NCI-H187 treated with DMSO at 0.1 percent for 48 hours (cell line): Measurements from ENCODE around the gene OCA2.
"Not testable (repeated sequence)": the region's sequence is repeated elsewhere in the genome, so short reads cannot be mapped to it uniquely, and the experiment has no call there.

Source experiments
- DNase-seq: peaks from one replicate; lab custom pipeline; 2025; lab: John Stamatoyannopoulos, UW

Gene OCA2

DNA sequence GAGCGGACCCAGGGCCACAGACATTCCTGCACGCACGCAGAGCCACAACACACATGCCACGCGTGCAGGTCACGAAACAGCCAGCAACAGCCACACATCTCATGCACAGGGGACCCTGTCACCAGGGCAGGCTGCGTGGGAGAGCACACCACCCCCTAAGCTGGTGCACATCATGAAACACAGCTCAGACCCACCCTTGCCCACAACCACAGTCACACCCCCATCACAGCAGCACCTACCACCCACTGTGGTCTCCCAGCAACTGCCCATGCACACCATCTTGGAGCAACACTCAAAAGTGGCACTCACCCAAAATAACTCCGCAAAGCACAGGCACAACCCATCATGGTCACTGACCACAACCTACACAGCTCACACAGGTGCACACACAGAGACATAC lies 75.7 kb downstream of the OCA2 start:
- DNase-seq = no peak

DNA sequence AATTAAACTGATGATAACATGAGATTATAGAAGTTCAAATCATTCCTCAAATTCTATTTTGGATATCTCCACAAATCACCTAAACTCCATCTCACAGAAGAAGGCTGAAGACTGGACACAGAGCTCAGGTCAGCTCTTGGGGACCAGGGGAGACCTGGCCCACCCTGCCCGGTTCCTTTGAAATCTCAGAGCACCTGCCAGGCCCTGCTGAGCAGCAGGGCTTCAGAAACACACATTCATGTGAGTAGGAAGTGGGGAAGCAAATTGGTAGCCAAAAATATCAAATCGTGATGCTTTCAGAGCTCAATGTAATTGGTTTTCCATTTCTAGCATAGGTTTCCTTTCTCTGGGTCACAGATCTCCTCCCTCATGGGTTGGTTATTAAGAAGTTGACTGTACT lies 76.2 kb downstream of the OCA2 start:
- no peak for DNase-seq

DNA sequence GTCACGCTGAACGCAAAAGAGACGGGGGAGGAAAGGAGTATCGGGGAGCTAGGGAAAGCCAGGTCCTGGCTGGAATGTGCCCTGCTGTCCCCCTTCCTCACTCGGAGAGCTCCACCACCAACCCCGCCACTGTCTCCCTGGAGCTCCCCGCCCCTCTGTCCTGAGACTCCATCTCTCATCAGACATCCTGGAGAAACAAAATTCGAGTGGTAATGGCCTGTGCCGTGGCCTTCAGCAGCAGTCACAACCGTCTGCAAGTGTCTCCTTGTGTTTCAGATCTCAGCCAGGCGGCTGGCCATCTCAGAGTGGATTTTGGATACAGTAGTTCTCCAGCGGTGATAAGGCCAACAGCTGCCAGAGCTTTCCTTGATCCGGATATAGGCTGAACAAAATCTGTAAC lies 76.9 kb downstream of the OCA2 start:
- no peak for DNase-seq

DNA sequence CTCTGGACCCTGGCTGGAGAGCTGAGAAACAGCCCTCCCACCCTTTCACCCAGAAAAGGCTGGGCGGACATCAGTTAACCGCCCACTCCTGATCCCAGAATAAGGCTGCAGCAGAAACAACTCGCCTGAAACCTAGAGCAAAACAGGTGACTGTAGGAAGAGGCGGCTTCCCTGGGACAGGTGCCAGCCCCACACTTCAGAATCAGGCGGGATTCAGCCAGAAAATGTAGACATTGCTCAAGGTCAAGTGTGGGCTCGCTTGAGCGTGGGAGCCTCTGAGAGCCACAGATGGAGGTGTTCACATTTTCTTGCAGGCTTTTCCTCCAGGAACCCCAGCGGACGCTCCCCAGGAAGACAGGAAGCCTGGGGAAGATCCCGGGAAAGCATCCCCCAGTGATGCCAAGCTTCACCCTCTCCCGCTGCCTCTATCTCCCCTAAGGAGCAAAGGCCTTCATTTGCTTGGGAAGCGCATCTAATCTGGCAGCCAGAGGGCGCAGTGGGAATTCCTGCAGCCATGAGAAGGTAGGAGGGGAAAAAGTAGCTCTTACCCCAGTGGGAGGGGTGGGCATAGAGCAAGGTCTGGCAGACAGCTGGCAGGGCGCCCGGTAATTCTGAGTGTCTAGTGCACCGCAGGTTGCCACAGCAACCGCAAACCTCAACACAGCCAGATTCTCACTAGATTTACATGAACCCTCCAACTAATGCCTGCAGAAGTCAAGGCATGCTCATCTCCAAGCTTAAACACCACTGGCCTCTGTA lies 77.7 kb downstream of the OCA2 start:
- DNase-seq = peak; percentile 67

DNA sequence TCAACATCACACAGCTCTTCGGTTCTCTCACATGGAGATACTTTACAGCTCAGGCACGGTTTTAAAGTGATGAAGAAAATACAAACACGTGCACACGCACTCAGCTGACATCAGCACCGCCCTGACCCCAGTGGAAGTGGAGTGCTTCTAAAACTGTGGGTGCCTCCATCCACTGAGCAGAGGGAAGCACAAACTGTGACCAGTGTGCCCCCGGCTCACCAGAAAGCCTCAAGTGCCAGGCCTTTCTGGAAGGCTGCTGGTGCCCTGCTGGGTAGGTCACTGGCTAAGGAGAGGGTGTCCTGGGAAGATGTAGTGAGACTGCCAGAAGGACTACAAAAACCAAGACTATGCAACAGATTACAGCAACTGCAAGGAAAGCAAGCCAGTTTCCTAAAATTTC lies 78.5 kb downstream of the OCA2 start:
- no peak for DNase-seq

DNA sequence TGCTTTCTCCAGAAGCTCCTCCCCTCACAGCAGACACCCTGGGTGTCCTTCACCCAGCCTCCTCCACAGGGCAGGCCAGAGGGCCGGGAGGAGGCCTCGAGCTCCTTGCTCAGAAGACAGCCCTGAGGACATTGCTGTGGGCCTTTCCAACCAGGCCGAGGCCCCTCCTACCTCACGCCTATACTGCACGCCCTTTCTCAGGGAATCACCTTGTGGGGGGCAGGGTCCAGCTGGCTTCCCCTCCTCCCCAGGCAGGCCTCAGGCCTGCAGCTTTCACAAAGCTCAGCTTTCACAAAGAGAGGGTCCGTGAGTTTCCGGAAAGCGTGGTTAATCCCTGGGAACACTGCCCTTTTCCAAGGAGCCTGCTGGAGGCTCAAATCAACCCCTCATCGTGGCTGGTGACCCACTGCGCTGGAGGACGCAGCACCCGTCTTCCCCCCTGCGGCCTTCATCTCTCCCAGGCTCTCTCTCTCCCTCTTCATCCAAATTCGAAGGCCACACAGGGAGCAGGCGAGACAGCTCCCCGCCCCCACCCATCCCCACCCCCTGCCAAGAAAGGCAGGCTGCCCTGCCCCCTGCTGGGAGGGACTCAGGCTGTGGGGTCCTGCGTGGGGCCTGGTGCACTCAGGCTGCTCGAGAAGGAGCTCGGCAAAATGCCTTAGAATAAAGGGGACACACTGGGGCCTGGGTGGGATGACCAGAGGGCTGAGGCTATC lies 79.4 kb downstream of the OCA2 start:
- no peak for DNase-seq

DNA sequence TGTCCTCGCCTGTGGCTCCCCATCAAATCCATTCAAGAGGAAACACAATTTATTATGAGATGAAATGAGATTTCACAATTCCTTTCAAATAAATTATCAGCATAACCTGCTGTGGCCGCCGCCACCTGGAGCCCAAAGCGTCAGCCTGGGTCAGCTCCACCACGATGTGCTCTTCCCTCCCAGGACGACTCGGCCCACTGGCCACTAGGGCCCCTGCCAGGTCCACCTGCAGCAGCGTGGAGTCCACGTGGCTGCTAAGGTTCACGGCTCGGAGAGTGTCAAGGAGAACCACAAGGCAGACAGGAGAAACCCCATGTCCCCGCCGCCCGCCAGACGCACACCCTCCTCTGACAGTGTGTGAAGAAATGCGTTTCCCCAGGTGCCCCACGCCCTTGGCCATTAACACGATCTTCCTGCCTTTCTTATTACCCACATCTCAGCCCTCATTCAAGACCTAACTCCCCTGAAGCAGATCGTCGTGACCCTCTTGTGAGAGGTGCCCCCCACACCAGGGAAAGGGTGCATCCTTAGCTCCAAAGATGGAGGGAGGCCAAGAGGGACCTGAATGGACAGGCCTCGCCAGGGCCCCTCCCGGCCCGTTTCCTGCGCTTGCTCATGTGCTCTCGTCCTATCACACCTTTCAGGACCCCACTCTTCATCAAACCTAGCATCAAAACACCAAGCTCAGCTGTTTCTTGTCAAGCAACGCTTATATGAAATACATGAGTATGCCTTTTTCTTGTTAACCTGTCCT lies 80.6 kb downstream of the OCA2 start:
- DNase-seq = no peak

DNA sequence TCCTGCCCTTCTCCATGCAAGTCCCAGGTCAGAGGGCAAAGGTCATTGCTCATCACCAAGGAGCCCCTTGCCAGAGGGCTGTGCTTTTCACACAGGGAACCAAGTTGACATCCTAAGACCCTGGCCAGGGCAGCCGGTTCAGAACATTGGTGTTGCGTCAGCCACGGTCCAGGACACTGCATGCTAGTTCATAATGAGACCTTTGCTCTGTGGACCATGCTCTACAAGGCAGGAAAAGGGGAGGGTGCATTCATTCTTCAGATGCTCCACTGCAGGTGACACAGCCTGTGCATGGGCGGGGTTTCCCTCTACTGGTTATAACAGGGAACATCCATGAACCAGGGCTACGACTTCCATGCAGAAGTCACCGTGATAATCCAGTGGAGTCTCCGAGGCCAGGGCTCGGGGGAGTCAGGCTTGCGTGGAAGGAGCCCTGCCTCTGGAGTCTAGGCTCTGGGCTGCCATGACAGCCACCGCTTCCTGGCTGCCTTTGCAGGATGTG lies 81.6 kb downstream of the OCA2 start:
- DNase-seq = no peak

DNA sequence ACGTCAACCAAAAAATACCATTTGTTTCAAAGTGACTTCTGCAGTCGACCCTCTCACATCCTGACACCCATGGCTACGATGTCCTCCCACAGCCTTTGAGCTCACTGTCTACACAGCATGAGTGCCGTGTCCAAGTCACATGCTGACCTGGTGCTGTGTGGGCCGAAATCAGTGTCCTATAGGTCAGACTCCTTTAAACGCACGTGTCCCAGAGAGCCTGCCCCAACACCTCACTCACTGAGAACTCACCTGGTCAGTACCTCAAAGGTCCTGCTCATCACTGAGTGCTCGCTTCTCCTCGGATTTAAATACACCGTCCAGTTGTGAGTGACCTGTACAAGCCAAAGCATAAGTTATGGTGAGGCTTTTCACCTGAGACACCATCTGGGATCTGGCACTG lies 83.3 kb downstream of the OCA2 start:
- DNase-seq = no peak

DNA sequence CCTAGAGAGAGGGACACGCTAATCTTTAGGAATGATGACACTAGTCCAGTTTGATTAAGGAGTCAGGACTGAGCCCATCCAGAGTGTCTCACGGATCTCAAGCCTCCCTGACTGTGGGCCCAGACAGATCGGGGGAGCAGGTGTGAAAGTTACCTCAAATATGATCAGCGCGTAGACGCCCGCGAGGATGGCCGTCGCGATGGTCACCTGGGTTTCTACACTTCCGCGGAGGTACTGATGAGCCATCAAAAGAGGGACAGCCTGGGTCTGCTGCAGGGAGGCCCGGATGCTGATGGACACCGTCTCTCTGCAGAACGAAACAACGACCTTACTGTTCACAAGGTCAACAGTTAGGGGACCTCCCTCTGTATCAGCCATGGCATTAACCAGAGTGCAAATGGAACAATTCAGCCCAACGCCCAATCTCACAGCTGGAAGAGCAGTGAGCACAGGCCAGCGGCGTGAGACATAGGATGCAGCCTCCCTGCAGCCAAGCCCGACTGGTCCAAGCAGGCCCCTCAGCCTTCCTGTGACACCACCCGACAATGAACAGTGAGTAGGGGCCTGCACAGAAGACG lies 84.4 kb downstream of the OCA2 start:
- DNase-seq = no peak

DNA sequence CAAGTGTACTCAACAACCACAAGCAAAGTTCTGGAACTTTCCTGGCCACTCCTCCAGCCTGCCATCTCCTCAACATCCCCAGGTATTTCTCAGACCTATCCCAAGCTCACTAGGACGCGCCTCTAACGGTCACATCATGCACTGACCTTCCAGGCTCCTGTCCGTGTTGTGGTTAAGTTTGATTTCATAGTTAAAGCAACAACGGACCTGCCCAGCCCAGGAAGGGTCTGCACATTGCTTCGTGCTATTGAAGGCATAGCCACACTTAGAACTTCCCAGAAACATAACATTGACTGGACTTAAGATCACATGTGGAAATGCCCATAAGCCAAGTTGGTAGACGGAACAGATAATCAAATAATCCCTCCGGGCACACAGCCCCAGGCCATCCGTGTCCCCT lies 85.1 kb downstream of the OCA2 start:
- no peak for DNase-seq

DNA sequence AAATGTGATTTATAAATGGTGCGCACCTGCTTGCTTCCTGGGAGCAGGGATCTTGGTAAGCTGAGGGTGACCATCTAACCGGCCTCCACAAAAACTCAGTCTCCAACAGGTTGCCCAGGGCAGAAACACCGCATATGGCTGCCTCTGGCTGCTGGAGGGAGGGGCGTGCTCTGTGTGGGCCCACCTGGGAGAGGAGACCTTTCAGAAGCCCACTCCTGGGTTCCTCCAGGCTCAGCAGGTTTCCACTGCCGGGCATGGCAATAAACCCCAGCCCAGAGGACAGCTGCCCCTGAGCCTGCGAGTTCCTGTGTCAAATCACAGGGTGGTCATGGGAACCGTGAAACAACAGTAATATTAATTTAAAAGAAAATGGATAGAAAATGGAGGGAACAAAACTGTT lies 85.6 kb downstream of the OCA2 start:
- DNase-seq = no peak

DNA sequence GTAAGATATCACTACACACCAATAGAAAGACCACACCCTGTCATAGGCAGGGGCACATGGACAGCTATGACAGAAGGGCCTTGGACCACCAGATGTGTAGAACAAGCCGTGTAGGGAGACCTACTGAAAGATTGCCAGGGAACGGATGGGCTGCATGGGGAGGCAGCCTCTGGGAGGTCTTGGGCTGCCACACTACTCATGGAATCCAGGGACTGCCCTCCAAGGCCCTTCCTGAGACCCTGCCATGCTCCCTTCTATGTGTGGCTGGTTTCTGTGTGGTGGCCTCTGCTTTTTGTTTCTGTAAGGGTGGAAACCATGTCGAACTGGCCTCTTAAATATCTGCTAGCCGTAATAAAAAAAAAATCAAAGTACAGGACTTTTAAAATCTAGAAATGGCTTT lies 86.9 kb downstream of the OCA2 start:
- DNase-seq = no peak

DNA sequence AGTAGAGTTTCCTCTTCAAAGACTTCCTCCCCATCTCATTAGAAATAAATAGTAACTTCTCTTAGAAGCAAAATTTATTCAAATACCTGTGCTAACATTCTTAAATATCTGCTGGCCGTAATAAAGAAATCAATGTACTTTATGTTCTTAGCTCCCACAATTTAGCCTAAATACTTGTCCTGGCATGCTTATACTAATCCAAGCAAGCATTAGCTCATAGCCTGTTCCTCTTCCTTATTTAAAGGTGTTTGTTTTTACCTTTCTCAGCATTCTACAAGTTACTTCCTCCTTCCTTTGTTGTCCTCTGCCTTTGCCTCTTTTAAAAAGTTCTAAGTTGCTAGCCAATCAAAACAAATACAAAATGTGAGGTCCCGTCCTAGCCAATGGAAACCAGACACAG lies 90.9 kb downstream of the OCA2 start:
- DNase-seq = not testable (repeated sequence)

DNA sequence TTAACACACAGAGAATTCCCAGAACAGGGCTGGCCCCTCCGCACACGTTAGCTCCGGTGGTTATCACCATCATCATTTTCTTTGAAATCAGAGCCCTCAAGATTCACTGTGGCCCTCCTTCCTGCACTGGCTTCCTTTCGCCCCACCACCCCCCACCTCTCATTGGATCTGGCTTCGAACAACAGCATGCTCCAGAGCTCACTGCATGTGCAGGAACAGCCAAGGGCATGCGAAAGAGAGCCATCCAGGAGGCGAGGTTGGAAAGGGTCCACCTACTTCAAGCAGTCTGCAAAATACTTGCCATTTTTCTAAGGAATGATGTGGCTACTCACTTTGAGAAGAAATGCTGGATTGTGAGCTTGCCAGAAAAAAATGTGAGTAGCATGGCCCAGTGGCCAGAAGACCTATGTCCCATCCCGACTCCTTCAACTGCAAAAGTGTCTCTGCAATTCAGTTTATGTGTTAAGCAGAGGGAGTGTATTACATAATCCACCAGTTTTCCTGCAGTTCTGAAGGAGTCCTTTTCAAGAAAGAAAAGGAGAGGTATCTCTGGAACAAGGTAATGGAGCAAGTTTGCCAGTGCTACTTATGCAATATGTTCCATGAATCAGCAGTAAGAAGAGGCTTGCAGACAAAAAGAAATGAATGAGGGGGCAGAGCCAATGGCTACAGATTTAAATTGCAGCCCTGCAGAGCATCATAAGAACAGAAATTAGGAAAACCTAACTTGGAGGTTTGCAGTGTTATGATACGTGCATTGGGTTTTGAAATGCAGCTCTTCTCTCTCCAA lies 92.8 kb downstream of the OCA2 start:
- no peak for DNase-seq

DNA sequence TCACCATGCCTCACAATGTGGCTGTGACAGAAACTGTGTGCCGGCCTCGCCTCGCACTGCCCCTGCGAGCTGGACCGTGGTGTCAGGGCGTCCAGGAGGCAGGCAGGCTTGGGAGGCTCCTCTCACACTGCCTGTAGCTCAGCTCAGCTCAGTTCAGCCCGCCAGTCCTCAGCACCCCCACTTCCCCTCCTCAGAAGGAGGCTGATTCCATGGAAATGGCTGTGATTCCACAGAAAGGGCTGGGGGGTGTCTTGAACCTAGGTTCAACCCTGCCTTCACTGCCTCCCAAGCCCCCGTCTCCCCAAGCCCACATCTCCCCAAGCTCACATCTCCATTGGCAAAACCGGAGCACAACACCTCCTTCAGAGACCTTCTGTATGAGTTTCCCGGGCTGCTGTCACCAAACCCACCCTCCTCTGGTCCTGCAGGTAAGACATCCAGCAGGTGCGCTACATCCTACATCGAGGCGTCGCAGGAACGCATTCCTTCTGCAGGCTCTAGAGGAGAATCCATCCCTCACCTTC lies 94.0 kb downstream of the OCA2 start:
- no peak for DNase-seq

DNA sequence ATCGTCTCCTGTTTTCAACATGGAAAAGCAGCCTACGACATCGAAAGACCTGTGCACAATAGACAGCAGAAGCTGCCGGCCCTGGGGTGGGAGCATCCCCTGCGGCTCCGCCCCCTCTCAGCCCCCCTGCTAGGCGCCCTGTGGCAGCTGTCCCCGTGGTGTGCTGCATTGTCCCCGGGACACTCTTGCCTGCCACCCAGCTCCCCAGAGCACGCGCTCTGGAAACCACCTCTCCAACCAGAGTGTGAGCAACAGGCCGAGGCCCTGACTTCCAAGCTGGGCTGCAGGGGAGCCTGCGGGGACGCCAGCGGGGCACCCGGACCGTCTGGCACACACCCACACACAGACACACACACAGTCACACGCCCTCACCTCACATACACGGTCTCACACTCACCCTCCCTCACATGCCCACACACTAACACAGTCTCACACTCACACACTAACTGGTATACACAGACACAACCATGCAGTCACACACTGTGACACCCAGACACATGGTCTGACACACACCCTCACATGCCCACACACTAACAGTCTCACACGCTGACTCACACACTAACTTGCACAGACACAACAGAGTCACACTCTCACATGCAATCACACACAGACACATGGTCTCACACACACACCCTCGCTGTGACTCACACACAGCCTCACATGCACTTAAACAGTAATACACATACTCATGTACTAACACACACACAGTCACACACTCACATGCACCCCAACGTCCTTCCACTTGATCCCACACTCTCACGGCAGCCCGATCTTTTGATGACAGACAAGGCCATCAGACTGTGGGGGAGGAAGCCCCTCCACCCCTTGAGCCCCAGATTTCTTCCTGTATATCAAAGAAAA lies 94.7 kb downstream of the OCA2 start:
- no peak for DNase-seq

DNA sequence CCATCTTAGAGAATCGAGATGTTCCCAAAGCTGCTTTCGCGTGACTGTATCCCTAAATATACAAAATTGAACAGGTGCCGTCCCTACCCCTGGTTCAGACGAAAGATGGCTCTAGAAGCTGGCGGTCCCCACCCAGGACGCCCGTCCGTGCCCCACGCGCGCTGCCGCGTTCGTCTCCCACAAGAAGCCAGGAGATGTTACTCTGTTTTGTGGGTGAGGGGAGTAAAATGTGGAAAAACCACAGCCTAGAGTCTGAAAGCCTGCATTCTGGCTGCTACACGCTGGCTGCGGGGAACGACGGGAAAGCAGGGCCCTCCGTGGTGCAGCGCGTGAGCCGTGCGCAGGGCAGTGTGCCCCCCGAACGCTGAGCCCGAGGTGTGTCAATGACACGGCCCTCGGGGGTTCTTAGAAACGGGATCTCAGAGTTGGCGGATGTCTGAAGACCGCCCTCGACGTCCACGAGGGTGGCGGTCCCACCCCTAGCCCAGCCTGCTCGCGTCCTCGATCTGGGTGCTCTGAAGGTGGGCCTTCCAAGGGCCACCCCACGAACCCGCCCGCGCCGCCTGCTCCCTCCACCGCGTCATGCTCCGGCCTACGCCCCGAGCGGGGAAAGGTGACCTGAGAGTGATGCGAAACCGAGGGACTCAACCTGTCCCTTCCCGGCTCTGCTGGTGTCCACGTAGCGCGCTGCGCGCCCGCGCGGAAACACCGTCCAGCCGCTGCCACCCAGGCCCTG lies 95.6 kb downstream of the OCA2 start:
- DNase-seq = no peak

DNA sequence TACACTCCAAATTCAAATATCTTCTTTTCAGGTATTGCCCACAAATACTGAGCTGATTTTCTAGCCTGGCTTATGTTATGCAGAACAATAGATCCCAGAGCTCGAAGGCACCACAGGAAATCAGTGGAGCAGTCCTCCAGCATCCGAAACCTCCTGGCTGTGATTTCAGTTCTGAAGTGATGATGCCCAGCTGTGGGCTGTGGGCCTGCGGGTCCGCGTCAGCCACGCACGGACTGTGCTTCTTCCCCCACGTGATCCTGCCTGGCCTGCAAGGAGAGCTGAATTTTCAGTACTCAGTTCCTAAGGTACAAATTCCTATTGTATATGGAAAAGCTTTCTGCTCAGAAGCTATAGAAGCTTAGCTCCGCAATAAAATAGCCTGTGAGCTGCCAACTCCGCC lies 96.2 kb downstream of the OCA2 start:
- DNase-seq = no peak
